GM12878 (cell line): Measurements from ENCODE around the gene MAP4K5. TPM values are rescaled to one million over a fixed set of nuclear protein-coding genes. Genes with fewer than 3 reads are reported as not detected.

ENCODE experiments used
- ATAC-seq: fragments of 200-7000 bp; cut with Tn5 transposase; 3 replicates; pipeline ENCODE4 v1.9.1; 2020; ENCODE audit warnings: mild to moderate bottlenecking, moderate library complexity
- BruUV-seq: library from RNA; stranded (reverse); fragments of 400-500 nt; replicated peaks from 2 replicates; lab custom pipeline; 2021; lab: Mats Ljungman, UMichigan
- CTCF ChIA-PET: fragments of 300-600 bp; sonication (Branson Sonifier 250); formaldehyde crosslinking; extraction: SDS; loops from one replicate; lab custom pipeline; 2021; ENCODE audit warnings: inconsistent platforms; lab: Yijun Ruan, JAX
- POLR2A ChIA-PET: fragments of 350-600 bp; formaldehyde crosslinking; extraction: SDS; loops from one replicate; lab custom pipeline; 2021; ENCODE audit warnings: inconsistent platforms; lab: Charles Lee
- RAD21 ChIA-PET: fragments of 300-600 bp; sonication (Branson Sonifier 250); formaldehyde crosslinking; loops from one replicate; lab custom pipeline; 2023; ENCODE audit warnings: antibody characterized with exemption; ENCODE audit not compliant: unreplicated experiment; lab: Charles Lee
- SMC1A ChIA-PET: fragments of 300-600 bp; sonication (Branson Sonifier 250); formaldehyde crosslinking; loops from one replicate; lab custom pipeline; 2023; ENCODE audit not compliant: unreplicated experiment, uncharacterized antibody; lab: Charles Lee
- DNase-seq: peaks from one replicate; pipeline ENCODE4 v3.0.0-alpha.2; 2011; ENCODE audit warnings: low read depth, low spot score
- FAIRE-seq: peaks from 3 replicates; lab custom pipeline; 2011; peaks lifted over from hg19 to GRCh38; lab: Jason Lieb, UNC
- H2AFZ ChIP-seq: 2 replicates; pipeline ENCODE4 v1.6.0; 2011; ENCODE audit warnings: low read depth, low read length, control low read depth; ENCODE audit not compliant: control insufficient read depth
- H3K27ac ChIP-seq: 2 replicates; pipeline ENCODE4 v1.5.1; 2011; ENCODE audit warnings: control low read depth; ENCODE audit not compliant: control insufficient read depth, insufficient read depth
- H3K27me3 ChIP-seq, 2 experiments: replicated peaks in 1 of 2; 2 replicates each; pipeline versions ENCODE4 v1.6.0 to v1.6.1; 2011; ENCODE audit warnings: low read length in 1 of 2; ENCODE audit not compliant: control insufficient read depth in 2 of 2, insufficient read depth in 2 of 2
- H3K36me3 ChIP-seq, 2 experiments: 2 replicates each; pipeline ENCODE4 v1.5.1; 2011; ENCODE audit warnings: low read length in 1 of 2; ENCODE audit not compliant: control insufficient read depth in 2 of 2, insufficient read depth in 2 of 2
- H3K4me1 ChIP-seq: 2 replicates; pipeline ENCODE4 v1.6.1; 2011; ENCODE audit warnings: mild to moderate bottlenecking, low read length, moderate library complexity, mixed read lengths; ENCODE audit not compliant: control insufficient read depth, insufficient read depth
- H3K4me2 ChIP-seq: 2 replicates; pipeline ENCODE4 v1.6.0; 2011; ENCODE audit warnings: control low read depth; ENCODE audit not compliant: control insufficient read depth, insufficient read depth
- H3K4me3 ChIP-seq: fragments of 200-600 bp; sonication (generic); 2 replicates; pipeline ENCODE4 v1.5.1; 2016
- H3K79me2 ChIP-seq: 2 replicates; pipeline ENCODE4 v1.6.0; 2011; ENCODE audit warnings: low read length; ENCODE audit not compliant: control insufficient read depth, insufficient read depth
- H3K9ac ChIP-seq: 2 replicates; pipeline ENCODE4 v1.8.0; 2011; ENCODE audit warnings: low read length, control low read depth, mixed read lengths; ENCODE audit not compliant: control insufficient read depth, insufficient read depth
- H3K9me3 ChIP-seq: replicated peaks from 3 replicates; pipeline ENCODE4 v1.5.1; 2011; ENCODE audit warnings: mild to moderate bottlenecking, low read length; ENCODE audit not compliant: control insufficient read depth, insufficient read depth
- H4K20me1 ChIP-seq: 2 replicates; pipeline ENCODE4 v1.6.0; 2011; ENCODE audit not compliant: control insufficient read depth, insufficient read depth
- BCLAF1 ChIP-seq: fragments of 450-650 bp; IDR thresholded peaks from 2 replicates; pipeline ENCODE4 v1.6.1; 2017; ENCODE audit warnings: antibody characterized with exemption, mild to moderate bottlenecking, moderate library complexity
- EED ChIP-seq: sonication (generic); IDR thresholded peaks from 2 replicates; pipeline ENCODE4 v1.6.1; 2016; ENCODE audit warnings: antibody characterized with exemption, low read depth
- ELK1 ChIP-seq: IDR thresholded peaks from 2 replicates; pipeline ENCODE4 v1.6.1; 2012; ENCODE audit warnings: low read depth, low read length, improper control_type of control experiment
- HCFC1 ChIP-seq: fragments of 150-350 bp; IDR thresholded peaks from 2 replicates; pipeline ENCODE4 v1.6.1; 2014; ENCODE audit warnings: low read length
- HSF1 ChIP-seq: fragments of 150-350 bp; IDR thresholded peaks from 2 replicates; pipeline ENCODE4 v1.6.1; 2014; ENCODE audit warnings: mild to moderate bottlenecking, low read depth, low read length
- RCOR1 ChIP-seq: conservative IDR thresholded peaks from 2 replicates; pipeline ENCODE4 v1.6.1; 2012; ENCODE audit warnings: low read depth, low read length, improper control_type of control experiment
- SMAD5 ChIP-seq: IDR thresholded peaks from 2 replicates; pipeline ENCODE4 v1.6.1; 2016; ENCODE audit warnings: antibody characterized with exemption, low read depth
- SRF ChIP-seq, 2 experiments: IDR thresholded peaks; 2 replicates each; pipeline ENCODE4 v1.6.1; 2011; ENCODE audit warnings: low read depth in 2 of 2, low read length in 2 of 2, mild to moderate bottlenecking in 1 of 2, moderate library complexity in 1 of 2
- STAT3 ChIP-seq: IDR thresholded peaks from 2 replicates; pipeline ENCODE4 v1.6.1; 2011; ENCODE audit warnings: low read depth, low read length, improper control_type of control experiment
- ZNF687 ChIP-seq: fragments of 450-650 bp; IDR thresholded peaks from 2 replicates; pipeline ENCODE4 v1.6.1; 2017; ENCODE audit warnings: mild to moderate bottlenecking, moderate library complexity
- WGBS: methylation state at CpG from one replicate; pipeline ENCODE4 v1.1.6; 2016; ENCODE audit warnings: low lambda C conversion rate; ENCODE audit not compliant: insufficient replicate concordance, insufficient coverage; ENCODE audit errors: missing lambda C conversion rate; 5-methylcytosine and 5-hydroxymethylcytosine counted together
- in situ Hi-C: fragments of 300-500 bp; cut with MboI; formaldehyde crosslinking; loops from 9 replicates; pipeline ENCODE4 v1.14.3; 2018; ENCODE audit warnings: mixed read lengths
- intact Hi-C: fragments of 100-400 bp; cut with micrococcal nuclease; formaldehyde crosslinking; loops from one replicate; pipeline ENCODE4 v1.14.2; 2022; ENCODE audit not compliant: unreplicated experiment
- polyA plus RNA-seq, 11 experiments: library from polyadenylated mRNA; depleted of rRNA in 4 of 11; unstranded in 6 of 11; stranded (reverse) in 5 of 11; fragments of >200 nt; fragmentation: Nextera tagmentation in 4 of 11; fragmentation: Illumina TruSeq in 1 of 11; extraction: Ambion mirVana in 4 of 11; extraction: Trizol in 1 of 11; gene quantifications; 1 replicate in 1 of 11; 2 replicates in 10 of 11; pipeline versions ENCODE4 v1.2.1 to v1.2.3, GENCODE V29; 2011 to 2016; ENCODE audit warnings: inconsistent platforms in 2 of 11, missing spikeins in 2 of 11, low read depth in 1 of 11
- total RNA-seq, 4 experiments: library from RNA; depleted of rRNA in 3 of 4; stranded (reverse); fragments of >200 nt in 3 of 4; fragmentation: Illumina TruSeq in 1 of 4; extraction: Trizol in 1 of 4; gene quantifications; 2 replicates each; pipeline versions ENCODE4 v1.2.1 to v1.2.3, GENCODE V29; 2013 to 2021
- TF ChIP-seq, protein P1 (sequence below): fragments of 450-650 bp; formaldehyde crosslinking; IDR thresholded peaks from 2 replicates; pipeline ENCODE4 v1.5.0; 2022; ENCODE audit warnings: mild to moderate bottlenecking, missing genetic modification characterization

Gene MAP4K5
- total and polyA plus RNA-seq, 10 of the 15 experiments (the other 5 are each of a cell fraction or from before 2014, with no cell fraction given): 9.1 to 41.3 (median 30.1) TPM

- Histone ChIP-seq H3K27ac (no peak overlapping the region), H3K9ac (no peak overlapping the region), H2AFZ (no peak overlapping the region), H3K9me3 (peaks cover 4% of the 10 kb centered on the region), H3K4me2 (no peak overlapping the region), H3K4me1 (no peaks in the 10 kb centered on the region), H4K20me1 (no peaks in the 10 kb centered on the region), H3K27me3 (no peaks in the 10 kb centered on the region), H3K36me3 (no peaks in the 10 kb centered on the region), H3K4me3 (no peak overlapping the region), H3K79me2 (no peaks in the 10 kb centered on the region)
- ATAC-seq (no peak), FAIRE-seq (no peak), DNase-seq (no peak)
- SMC1A ChIA-PET: interaction anchor here (0.6 to 1.1 kb wide), 2 partner anchors 34 to 45 kb away, joined by 3 to 4 read pairs; no protein-coding TSS in a partner anchor
- intact Hi-C loops: no loop called here
- WGBS: 7% methylated on average over 2 of the region's 2 CpGs
- POLR2A ChIA-PET: no interaction called here
- RAD21 ChIA-PET: no interaction called here
- no TSS peak for BruUV-seq
- CTCF ChIA-PET: interaction anchor here (0.6 to 2.1 kb wide), 5 partner anchors 12 to 1829 kb away, joined by 3 to 5 read pairs (median 4); no protein-coding TSS in a partner anchor
- in situ Hi-C loops: no loop called here
- no peak for TF ChIP-seq EED
- TF ChIP-seq STAT3: no peak
- no peak for TF ChIP-seq HSF1
- no peak for TF ChIP-seq SRF (IDR thresholded peaks at IDR 0.05; ENCODE audit: low read depth in 2 of 2, low read length in 2 of 2)
- no peak for TF ChIP-seq HCFC1
- no peak for TF ChIP-seq RCOR1
- no peak for TF ChIP-seq SMAD5
- TF ChIP-seq, protein P1, sequence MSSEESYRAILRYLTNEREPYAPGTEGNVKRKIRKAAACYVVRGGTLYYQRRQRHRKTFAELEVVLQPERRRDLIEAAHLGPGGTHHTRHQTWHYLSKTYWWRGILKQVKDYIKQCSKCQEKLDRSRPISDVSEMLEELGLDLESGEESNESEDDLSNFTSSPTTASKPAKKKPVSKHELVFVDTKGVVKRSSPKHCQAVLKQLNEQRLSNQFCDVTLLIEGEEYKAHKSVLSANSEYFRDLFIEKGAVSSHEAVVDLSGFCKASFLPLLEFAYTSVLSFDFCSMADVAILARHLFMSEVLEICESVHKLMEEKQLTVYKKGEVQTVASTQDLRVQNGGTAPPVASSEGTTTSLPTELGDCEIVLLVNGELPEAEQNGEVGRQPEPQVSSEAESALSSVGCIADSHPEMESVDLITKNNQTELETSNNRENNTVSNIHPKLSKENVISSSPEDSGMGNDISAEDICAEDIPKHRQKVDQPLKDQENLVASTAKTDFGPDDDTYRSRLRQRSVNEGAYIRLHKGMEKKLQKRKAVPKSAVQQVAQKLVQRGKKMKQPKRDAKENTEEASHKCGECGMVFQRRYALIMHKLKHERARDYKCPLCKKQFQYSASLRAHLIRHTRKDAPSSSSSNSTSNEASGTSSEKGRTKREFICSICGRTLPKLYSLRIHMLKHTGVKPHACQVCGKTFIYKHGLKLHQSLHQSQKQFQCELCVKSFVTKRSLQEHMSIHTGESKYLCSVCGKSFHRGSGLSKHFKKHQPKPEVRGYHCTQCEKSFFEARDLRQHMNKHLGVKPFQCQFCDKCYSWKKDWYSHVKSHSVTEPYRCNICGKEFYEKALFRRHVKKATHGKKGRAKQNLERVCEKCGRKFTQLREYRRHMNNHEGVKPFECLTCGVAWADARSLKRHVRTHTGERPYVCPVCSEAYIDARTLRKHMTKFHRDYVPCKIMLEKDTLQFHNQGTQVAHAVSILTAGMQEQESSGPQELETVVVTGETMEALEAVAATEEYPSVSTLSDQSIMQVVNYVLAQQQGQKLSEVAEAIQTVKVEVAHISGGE (CRISPR knock-in tag): no peak
- TF ChIP-seq ELK1: no peak
- TF ChIP-seq BCLAF1: no peak
- no peak for TF ChIP-seq ZNF687
Measured at GRCh38 chr14:50573862-50574261, 41.5 kb upstream of the MAP4K5 start.
